ENCODE results near the gene CTSK.

Gene CTSK

DNA sequence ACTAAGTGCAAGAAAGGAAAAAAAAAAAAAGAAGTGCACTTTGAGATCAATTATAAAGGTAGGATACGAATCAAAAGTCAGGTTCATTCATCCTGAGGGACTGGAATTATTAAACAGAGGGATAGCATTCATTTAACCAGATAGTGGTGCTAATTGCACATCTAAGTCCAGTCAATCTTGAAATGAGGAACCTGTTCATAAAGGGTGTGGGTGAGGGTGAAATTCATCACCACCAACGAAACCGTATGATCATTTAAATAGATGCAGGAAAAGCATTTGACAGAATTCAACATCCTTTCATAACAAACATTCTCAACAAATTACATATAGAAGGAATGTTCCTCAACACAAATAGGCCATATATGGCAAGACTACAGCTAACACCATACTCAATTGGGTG, 48.0 kb downstream of the CTSK start:
- ATAC-seq (ENCODE audit: low read depth) (no peak), DNase-seq (ENCODE audit: low spot score) (no peak)
- Histone ChIP-seq H3K9me3 (ENCODE audit: severe bottlenecking) (no peaks in the 10 kb centered on the region), H3K27ac (ENCODE audit: poor library complexity, severe bottlenecking) (no peak overlapping the region), H3K4me3 (ENCODE audit: severe bottlenecking) (no peak overlapping the region), H3K36me3 (ENCODE audit: low read depth) (no peaks in the 10 kb centered on the region), H3K4me1 (ENCODE audit: insufficient read depth, poor library complexity, severe bottlenecking) (peaks cover 10% of the 10 kb centered on the region), H3K27me3 (ENCODE audit: insufficient read depth, poor library complexity, severe bottlenecking) (no peaks in the 10 kb centered on the region)
- TF ChIP-seq, protein P1, sequence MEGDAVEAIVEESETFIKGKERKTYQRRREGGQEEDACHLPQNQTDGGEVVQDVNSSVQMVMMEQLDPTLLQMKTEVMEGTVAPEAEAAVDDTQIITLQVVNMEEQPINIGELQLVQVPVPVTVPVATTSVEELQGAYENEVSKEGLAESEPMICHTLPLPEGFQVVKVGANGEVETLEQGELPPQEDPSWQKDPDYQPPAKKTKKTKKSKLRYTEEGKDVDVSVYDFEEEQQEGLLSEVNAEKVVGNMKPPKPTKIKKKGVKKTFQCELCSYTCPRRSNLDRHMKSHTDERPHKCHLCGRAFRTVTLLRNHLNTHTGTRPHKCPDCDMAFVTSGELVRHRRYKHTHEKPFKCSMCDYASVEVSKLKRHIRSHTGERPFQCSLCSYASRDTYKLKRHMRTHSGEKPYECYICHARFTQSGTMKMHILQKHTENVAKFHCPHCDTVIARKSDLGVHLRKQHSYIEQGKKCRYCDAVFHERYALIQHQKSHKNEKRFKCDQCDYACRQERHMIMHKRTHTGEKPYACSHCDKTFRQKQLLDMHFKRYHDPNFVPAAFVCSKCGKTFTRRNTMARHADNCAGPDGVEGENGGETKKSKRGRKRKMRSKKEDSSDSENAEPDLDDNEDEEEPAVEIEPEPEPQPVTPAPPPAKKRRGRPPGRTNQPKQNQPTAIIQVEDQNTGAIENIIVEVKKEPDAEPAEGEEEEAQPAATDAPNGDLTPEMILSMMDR (IDR thresholded peaks at IDR 0.05; ENCODE audit: poor library complexity, severe bottlenecking) = no peak

DNA sequence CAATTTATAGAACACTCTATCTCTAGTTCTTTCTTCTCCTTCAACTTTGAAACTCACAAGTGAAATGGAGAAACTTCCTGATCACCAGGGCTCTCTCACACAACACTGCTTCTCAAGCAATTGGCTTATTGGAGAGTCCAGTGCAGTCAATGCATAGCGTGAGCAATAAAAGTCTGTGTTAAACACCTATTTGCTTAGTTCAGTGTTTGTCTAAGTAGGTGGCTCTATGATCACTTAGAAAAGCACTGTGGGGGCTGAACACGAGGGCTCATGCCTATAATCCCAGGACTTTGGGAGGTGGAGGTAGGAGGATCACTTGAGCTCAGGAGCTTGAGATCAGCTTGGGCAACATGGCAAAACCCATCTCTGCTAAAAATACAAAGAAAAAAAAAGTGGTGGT, 54.6 kb downstream of the CTSK start:
- no peak for DNase-seq (ENCODE audit: low spot score)
- H3K9me3 ChIP-seq (ENCODE audit: severe bottlenecking) = no peaks in the 10 kb centered on the region
- H3K27ac ChIP-seq (ENCODE audit: poor library complexity, severe bottlenecking) = no peak overlapping the region
- H3K36me3 ChIP-seq (ENCODE audit: low read depth) = no peaks in the 10 kb centered on the region
- H3K4me1 ChIP-seq (ENCODE audit: insufficient read depth, poor library complexity, severe bottlenecking) = peaks cover 14% of the 10 kb centered on the region
- no peak overlapping the region for H3K4me3 ChIP-seq (ENCODE audit: severe bottlenecking)
- ATAC-seq (ENCODE audit: low read depth) = no peak
- no peaks in the 10 kb centered on the region for H3K27me3 ChIP-seq (ENCODE audit: insufficient read depth, poor library complexity, severe bottlenecking)
- TF ChIP-seq, protein P1 (IDR thresholded peaks at IDR 0.05; ENCODE audit: poor library complexity, severe bottlenecking) = no peak

DNA sequence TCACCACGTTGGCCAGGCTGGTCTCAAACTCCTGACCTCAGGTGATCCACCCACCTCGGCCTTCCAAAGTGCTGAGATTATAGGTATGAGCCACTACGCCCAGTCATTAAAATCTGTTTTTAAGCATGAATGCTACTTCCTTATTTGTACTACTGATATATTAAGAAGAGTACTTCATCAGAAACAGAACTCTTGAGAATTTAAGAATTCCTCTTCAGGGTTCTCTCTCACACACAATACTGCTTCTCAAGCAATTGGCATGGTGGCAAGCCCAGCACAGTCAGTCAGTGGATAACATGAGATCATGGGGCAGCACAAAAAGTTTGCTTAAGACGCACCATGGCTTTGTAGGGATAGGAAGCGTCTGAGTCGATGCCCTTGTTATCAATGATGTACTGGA, 56.6 kb downstream of the CTSK start:
- ATAC-seq (ENCODE audit: low read depth) = no peak
- TF ChIP-seq, protein P1 (IDR thresholded peaks at IDR 0.05; ENCODE audit: poor library complexity, severe bottlenecking) = no peak
- H3K27me3 ChIP-seq (ENCODE audit: insufficient read depth, poor library complexity, severe bottlenecking) = no peaks in the 10 kb centered on the region

DNA sequence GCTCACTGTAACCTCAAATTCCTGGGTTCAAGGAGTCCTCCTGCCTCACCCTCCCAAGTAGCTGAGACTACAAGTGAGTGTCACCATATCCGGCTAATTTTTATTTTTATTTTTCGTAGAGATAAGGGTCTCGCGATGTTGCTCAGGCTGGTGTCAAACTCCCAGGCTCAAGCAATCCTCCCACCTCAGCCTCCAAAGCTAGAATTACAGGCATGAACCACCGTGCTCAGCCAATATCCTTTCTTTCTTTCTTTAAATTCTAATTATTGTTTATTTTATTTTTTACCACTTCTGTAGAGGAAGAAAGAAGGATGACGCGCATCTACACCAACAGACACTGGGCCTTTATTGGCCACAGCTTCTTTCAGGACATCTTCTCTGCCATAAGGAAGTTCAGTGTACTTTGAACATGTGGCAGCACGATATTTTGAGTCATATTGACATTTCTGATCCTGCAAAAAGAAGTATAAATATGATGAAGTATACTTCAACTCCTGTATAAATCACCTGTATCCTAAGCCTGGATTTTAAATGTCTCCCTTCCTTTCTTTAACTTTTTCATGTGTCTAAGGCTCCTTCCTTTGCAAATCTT, 58.2 kb downstream of the CTSK start:
- H3K36me3 ChIP-seq (ENCODE audit: low read depth) = no peaks in the 10 kb centered on the region
- H3K4me3 ChIP-seq (ENCODE audit: severe bottlenecking) = no peak overlapping the region
- no peaks in the 10 kb centered on the region for H3K27me3 ChIP-seq (ENCODE audit: insufficient read depth, poor library complexity, severe bottlenecking)
- no peak for DNase-seq (ENCODE audit: low spot score)
- TF ChIP-seq, protein P1 (IDR thresholded peaks at IDR 0.05; ENCODE audit: poor library complexity, severe bottlenecking) = no peak
- no peak overlapping the region for H3K27ac ChIP-seq (ENCODE audit: poor library complexity, severe bottlenecking)
- peaks cover 14% of the 10 kb centered on the region for H3K4me1 ChIP-seq (ENCODE audit: insufficient read depth, poor library complexity, severe bottlenecking)
- H3K9me3 ChIP-seq (ENCODE audit: severe bottlenecking) = no peaks in the 10 kb centered on the region
- ATAC-seq (ENCODE audit: low read depth) = no peak

More for the DNA sequence above, 56.6 kb downstream of the CTSK start:
- H3K4me1 ChIP-seq (ENCODE audit: insufficient read depth, poor library complexity, severe bottlenecking) = peaks cover 14% of the 10 kb centered on the region
- H3K36me3 ChIP-seq (ENCODE audit: low read depth) = no peaks in the 10 kb centered on the region
- no peak overlapping the region for H3K27ac ChIP-seq (ENCODE audit: poor library complexity, severe bottlenecking)
- no peaks in the 10 kb centered on the region for H3K9me3 ChIP-seq (ENCODE audit: severe bottlenecking)
- no peak overlapping the region for H3K4me3 ChIP-seq (ENCODE audit: severe bottlenecking)
- DNase-seq (ENCODE audit: low spot score) = no peak

DNA sequence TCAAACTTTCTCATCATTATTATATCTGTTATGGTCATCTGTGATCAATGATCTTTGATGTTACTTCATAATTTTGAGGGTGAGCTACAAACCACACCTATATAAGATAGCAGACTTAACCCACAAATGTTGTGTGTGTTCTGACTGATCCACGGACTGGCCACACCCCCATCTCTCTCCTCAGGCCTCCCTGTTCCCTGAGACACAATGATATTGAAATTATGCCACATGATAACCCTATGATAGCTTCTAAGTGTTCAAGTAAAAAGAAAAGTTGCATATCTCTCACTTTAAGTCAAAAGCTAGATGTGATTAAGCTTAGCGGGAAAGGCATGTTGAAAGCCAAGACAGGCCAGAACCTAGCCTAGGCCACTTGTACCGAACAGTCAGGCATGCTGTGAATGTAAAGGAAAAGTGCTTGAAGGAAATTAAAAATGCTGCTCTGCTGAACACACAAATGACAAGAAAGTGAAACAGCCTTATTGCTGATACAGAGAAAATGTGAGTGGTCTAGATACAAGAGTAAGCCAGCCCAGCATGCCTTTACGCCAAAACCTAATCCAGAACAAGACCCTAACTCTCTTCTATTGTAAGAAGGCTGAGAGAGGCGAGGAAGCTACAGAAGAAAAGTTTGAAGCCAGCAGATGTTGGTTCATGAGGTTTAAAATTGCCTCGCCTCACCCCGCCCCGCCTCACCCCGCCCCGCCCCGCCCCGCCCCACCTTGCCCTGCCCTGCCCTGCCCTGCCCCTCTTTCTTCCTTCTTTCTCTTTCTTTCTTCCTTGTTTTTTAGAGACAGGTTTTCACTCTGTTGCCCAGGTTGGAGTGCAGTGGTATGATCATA, 59.0 kb downstream of the CTSK start:
- Histone ChIP-seq H3K9me3 (ENCODE audit: severe bottlenecking) (no peaks in the 10 kb centered on the region), H3K36me3 (ENCODE audit: low read depth) (no peaks in the 10 kb centered on the region), H3K4me3 (ENCODE audit: severe bottlenecking) (no peak overlapping the region), H3K27ac (ENCODE audit: poor library complexity, severe bottlenecking) (no peak overlapping the region), H3K27me3 (ENCODE audit: insufficient read depth, poor library complexity, severe bottlenecking) (no peaks in the 10 kb centered on the region), H3K4me1 (ENCODE audit: insufficient read depth, poor library complexity, severe bottlenecking) (peaks cover 14% of the 10 kb centered on the region)
- ATAC-seq (ENCODE audit: low read depth) = no peak
- TF ChIP-seq, protein P1 (IDR thresholded peaks at IDR 0.05; ENCODE audit: poor library complexity, severe bottlenecking) = no peak
- no peak for DNase-seq (ENCODE audit: low spot score)
